Breast epithelium (tissue), 3 donors: ENCODE measurements around the gene WDPCP.

ENCODE experiments used
- POLR2AphosphoS5 ChIP-seq, 3 donors: sonication (generic); formaldehyde crosslinking; IDR thresholded peaks; one replicate each; pipeline ENCODE4 v1.6.1; 2017; ENCODE audit warnings: antibody characterized with exemption in 3 of 3
- TF ChIP-seq, protein P1 (sequence below), 3 donors: fragments of 450-650 bp; IDR thresholded peaks; one replicate each; pipeline ENCODE4 v1.5.1; 2016 to 2017; ENCODE audit warnings: antibody characterized with exemption in 3 of 3, mild to moderate bottlenecking in 3 of 3, moderate library complexity in 3 of 3

- TF ChIP-seq, protein P1, sequence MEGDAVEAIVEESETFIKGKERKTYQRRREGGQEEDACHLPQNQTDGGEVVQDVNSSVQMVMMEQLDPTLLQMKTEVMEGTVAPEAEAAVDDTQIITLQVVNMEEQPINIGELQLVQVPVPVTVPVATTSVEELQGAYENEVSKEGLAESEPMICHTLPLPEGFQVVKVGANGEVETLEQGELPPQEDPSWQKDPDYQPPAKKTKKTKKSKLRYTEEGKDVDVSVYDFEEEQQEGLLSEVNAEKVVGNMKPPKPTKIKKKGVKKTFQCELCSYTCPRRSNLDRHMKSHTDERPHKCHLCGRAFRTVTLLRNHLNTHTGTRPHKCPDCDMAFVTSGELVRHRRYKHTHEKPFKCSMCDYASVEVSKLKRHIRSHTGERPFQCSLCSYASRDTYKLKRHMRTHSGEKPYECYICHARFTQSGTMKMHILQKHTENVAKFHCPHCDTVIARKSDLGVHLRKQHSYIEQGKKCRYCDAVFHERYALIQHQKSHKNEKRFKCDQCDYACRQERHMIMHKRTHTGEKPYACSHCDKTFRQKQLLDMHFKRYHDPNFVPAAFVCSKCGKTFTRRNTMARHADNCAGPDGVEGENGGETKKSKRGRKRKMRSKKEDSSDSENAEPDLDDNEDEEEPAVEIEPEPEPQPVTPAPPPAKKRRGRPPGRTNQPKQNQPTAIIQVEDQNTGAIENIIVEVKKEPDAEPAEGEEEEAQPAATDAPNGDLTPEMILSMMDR (IDR thresholded peaks at IDR 0.05) = no peak
- TF ChIP-seq POLR2AphosphoS5 (IDR thresholded peaks at IDR 0.05) = no peak
These were observed 48.7 kb downstream of the WDPCP start for GRCh38 chr2:63539416-63540162.
